ACC112 (cell line): ENCODE data around the gene KRTAP9-4.

Experiments used
- H2AFZ ChIP-seq: fragments of 200-600 bp; sonication (generic); one replicate; pipeline ENCODE4 v1.6.0; 2017; ENCODE audit warnings: antibody characterized with exemption, low read length; ENCODE audit not compliant: unreplicated experiment
- H3K27ac ChIP-seq: fragments of 200-600 bp; sonication (generic); 2 replicates; pipeline ENCODE4 v1.5.1; 2014; ENCODE audit warnings: low read depth, mild to moderate bottlenecking, antibody characterized with exemption, low read length, moderate library complexity
- H3K27me3 ChIP-seq: fragments of 200-600 bp; sonication (generic); 2 replicates; pipeline ENCODE4 v1.6.1; 2014; ENCODE audit warnings: mild to moderate bottlenecking, antibody characterized with exemption, low read length, moderate library complexity, mixed read lengths; ENCODE audit not compliant: insufficient read depth
- H3K36me3 ChIP-seq: fragments of 200-600 bp; sonication (generic); 2 replicates; pipeline ENCODE4 v1.6.1; 2016; ENCODE audit warnings: mild to moderate bottlenecking, antibody characterized with exemption, low read length, moderate library complexity, mixed read lengths; ENCODE audit not compliant: insufficient read depth
- H3K4me1 ChIP-seq: fragments of 200-600 bp; sonication (generic); one replicate; pipeline ENCODE4 v1.6.1; 2016; ENCODE audit warnings: low read length, mixed read lengths; ENCODE audit not compliant: insufficient read depth, unreplicated experiment, control insufficient read depth
- H3K4me3 ChIP-seq: fragments of 200-600 bp; sonication (generic); 2 replicates; pipeline ENCODE4 v1.5.1; 2014; ENCODE audit warnings: mild to moderate bottlenecking, low read depth, low read length
- H3K79me2 ChIP-seq: fragments of 200-600 bp; sonication (generic); one replicate; pipeline ENCODE4 v1.6.0; 2016; ENCODE audit warnings: low read length; ENCODE audit not compliant: control insufficient read depth, unreplicated experiment, insufficient read depth

KRTAP9-4 gene

DNA sequence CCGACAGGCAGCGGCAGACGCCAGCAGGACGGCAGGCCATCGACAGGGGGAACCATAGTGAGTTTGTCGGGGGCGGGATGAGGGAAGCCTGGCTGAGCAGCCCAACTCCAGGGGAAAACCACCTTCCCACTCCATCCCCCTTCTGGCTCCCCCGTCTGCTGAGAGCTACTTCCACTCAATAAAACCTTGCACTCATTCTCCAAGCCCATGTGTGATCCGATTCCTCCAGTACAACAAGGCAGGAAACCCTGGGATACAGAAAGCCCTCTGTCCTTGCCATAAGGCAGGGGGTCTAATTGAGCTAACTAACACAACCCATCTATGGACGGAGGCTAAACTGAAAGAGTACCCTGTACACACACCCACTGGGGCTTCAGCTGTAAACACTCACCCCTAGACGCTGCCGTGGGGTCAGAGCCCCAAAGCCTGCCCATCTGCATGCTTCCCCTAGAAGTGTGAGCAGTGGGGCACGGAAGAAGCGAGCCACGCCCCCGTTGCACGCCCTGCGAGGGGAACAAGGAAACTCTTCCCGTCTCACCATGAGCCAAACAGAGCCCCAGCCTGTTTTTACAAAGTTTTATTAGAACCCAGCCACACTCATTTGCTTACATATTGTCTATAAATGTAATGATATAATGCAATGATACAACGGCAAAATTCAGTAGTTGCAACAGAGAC, 49.1 kb downstream of the KRTAP9-4 start:
- no peak overlapping the region for H2AFZ ChIP-seq
- no peaks in the 10 kb centered on the region for H3K4me1 ChIP-seq
- no peak overlapping the region for H3K4me3 ChIP-seq

More for the DNA sequence above, 49.1 kb downstream of the KRTAP9-4 start:
- Histone ChIP-seq H3K27me3 (no peaks in the 10 kb centered on the region), H3K36me3 (no peaks in the 10 kb centered on the region), H3K27ac (no peak overlapping the region), H3K79me2 (no peaks in the 10 kb centered on the region)
